ENCODE data around the gene EVI5. TPM values are rescaled to one million over a fixed set of nuclear protein-coding genes. Genes with fewer than 3 reads are reported as not detected.

Gene EVI5
- total RNA-seq: 37.8 to 40.0 TPM (median 39.2 TPM) in 3 replicates

DNA sequence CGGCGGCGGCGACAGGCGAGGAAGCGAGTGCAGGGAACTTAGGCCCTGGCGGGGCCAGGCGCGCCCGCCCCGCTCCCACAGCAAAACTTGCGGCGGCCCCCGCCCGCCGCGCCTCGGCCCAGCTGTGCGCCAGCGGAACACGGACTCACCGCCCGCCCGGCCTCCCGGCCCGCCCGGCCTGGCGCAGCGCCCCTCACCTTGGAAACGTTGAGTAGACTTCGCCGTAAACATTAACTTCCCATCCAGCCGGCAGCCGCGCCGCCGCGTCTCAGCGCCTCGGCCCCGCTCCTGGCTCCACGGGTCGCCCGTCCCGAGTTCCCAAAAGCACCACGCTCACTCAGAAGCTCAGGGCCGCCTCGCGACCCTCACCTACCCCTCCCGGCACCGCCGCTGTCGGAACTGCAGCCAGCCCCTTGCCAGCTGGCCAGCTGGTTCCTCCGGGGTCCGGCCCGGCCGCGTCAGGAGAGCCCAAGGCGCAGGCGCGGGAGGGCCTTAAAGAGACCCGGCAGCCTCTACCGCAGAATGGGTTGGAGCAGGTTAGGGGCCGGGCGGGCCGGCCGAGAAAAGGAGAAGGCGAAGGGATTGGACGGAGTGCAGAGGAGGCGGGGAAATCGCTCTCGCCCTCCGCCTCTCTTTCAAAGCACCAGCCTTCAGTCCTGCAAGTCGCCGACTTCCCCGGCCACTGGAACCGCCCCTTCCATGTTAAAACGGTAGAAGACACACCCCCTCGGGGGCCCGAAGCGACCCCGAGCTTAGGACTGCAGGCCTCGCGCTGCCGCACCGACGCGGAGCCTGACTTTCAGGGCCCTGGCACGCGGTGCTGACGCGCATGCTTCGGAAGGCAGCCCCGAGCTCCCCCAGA lies at the start of gene EVI5:
Gene EVI5, minus strand, starts transcription at position 470 of the 862 bp plus-strand sequence. CDS start 48,562 bp downstream, outside the sequence.
- H3K4me1 Mint-ChIP-seq: peaks cover 20% of the 10 kb centered on the region
- TF ChIP-seq, protein P1, sequence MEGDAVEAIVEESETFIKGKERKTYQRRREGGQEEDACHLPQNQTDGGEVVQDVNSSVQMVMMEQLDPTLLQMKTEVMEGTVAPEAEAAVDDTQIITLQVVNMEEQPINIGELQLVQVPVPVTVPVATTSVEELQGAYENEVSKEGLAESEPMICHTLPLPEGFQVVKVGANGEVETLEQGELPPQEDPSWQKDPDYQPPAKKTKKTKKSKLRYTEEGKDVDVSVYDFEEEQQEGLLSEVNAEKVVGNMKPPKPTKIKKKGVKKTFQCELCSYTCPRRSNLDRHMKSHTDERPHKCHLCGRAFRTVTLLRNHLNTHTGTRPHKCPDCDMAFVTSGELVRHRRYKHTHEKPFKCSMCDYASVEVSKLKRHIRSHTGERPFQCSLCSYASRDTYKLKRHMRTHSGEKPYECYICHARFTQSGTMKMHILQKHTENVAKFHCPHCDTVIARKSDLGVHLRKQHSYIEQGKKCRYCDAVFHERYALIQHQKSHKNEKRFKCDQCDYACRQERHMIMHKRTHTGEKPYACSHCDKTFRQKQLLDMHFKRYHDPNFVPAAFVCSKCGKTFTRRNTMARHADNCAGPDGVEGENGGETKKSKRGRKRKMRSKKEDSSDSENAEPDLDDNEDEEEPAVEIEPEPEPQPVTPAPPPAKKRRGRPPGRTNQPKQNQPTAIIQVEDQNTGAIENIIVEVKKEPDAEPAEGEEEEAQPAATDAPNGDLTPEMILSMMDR (IDR thresholded peaks at IDR 0.05; ENCODE audit: unreplicated experiment): no peak
- no peaks in the 10 kb centered on the region for H3K27me3 Mint-ChIP-seq (ENCODE audit: low read depth)
- peak within 1 kb of the TSS; percentile 80 for H3K4me3 Mint-ChIP-seq
- peak within 1 kb of the TSS; percentile 97 for H3K27ac Mint-ChIP-seq
- DNase-seq (ENCODE audit: low spot score in 2 of 2, unreplicated experiment in 2 of 2): peak; percentile 85 to 91
- no peaks in the 10 kb centered on the region for H3K9me3 Mint-ChIP-seq
- H3K36me3 Mint-ChIP-seq: peaks cover 2% of the 10 kb centered on the region

DNA sequence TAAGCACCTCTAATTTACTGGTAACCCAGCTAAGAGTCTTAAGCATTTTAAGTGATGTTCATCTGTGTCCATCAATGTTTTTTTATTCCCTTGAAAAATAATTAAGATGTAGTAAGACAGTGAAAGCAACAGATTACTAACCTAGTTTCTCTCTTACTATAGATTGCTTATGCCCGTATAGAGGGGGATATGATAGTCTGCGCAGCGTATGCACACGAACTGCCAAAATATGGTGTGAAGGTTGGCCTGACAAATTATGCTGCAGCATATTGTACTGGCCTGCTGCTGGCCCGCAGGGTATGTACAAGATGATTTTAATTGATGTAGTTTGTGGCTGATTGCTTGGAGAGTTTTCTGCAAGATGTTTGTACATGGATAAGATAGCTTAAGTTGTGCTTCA lies 49.7 kb upstream of the EVI5 start:
- Mint-ChIP-seq H3K36me3 (peaks cover 25% of the 10 kb centered on the region), H3K9me3 (no peaks in the 10 kb centered on the region), H3K4me1 (peaks cover 59% of the 10 kb centered on the region), H3K27me3 (ENCODE audit: low read depth) (no peaks in the 10 kb centered on the region), H3K27ac (peak overlapping the region; percentile 57), H3K4me3 (peak overlapping the region; percentile 98)
- TF ChIP-seq, protein P1 (IDR thresholded peaks at IDR 0.05; ENCODE audit: unreplicated experiment): no peak
- DNase-seq (ENCODE audit: low spot score in 2 of 2, unreplicated experiment in 2 of 2): no peak

- H3K4me3 Mint-ChIP-seq: peak overlapping the region; percentile 98
- peak overlapping the region; percentile 98 for H3K27ac Mint-ChIP-seq
- TF ChIP-seq, protein P1 (IDR thresholded peaks at IDR 0.05; ENCODE audit: unreplicated experiment): no peak
- no peaks in the 10 kb centered on the region for H3K27me3 Mint-ChIP-seq (ENCODE audit: low read depth)
- H3K4me1 Mint-ChIP-seq: peaks cover 55% of the 10 kb centered on the region
- peaks cover 25% of the 10 kb centered on the region for H3K36me3 Mint-ChIP-seq
- H3K9me3 Mint-ChIP-seq: no peaks in the 10 kb centered on the region
- DNase-seq (ENCODE audit: low spot score in 2 of 2, unreplicated experiment in 2 of 2): no peak
These were observed 48.9 kb upstream of the EVI5 start for GRCh38 chr1:92833840-92834239.

DNA sequence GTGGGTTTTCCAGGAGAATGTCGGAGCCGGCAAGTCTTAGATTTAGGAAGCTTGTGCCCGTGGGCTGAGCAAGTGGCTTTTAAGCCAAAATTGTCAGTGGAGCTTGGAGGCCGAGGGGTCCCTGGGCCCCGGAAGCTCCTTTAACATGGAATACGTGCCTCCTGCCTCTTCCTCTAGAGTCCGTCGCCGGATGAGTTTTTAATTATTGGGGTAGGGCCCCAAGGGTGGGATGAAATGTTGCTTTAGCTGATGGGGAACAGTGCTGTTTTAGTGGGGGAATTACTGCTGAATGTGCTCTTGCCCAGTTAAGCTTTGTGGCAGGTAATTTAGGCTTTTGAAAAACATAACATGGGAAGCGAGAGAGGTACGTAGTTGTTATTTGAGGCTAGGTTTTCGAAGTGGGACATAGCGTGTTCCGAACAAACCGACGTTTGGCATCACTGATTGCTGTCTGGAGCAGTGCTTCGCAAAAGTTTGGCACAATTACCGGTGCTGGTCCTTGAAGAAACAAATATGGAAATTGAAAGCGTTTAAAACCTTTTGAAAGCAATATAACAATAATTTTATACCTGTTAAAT lies 47.7 kb upstream of the EVI5 start:
- Mint-ChIP-seq H3K27ac (peak overlapping the region; percentile 98), H3K9me3 (no peaks in the 10 kb centered on the region), H3K27me3 (ENCODE audit: low read depth) (no peaks in the 10 kb centered on the region), H3K4me3 (peak overlapping the region; percentile 98), H3K36me3 (peaks cover 15% of the 10 kb centered on the region), H3K4me1 (peaks cover 47% of the 10 kb centered on the region)
- TF ChIP-seq, protein P1 (IDR thresholded peaks at IDR 0.05; ENCODE audit: unreplicated experiment): no peak
- no peak for DNase-seq (ENCODE audit: low spot score in 2 of 2, unreplicated experiment in 2 of 2)

DNA sequence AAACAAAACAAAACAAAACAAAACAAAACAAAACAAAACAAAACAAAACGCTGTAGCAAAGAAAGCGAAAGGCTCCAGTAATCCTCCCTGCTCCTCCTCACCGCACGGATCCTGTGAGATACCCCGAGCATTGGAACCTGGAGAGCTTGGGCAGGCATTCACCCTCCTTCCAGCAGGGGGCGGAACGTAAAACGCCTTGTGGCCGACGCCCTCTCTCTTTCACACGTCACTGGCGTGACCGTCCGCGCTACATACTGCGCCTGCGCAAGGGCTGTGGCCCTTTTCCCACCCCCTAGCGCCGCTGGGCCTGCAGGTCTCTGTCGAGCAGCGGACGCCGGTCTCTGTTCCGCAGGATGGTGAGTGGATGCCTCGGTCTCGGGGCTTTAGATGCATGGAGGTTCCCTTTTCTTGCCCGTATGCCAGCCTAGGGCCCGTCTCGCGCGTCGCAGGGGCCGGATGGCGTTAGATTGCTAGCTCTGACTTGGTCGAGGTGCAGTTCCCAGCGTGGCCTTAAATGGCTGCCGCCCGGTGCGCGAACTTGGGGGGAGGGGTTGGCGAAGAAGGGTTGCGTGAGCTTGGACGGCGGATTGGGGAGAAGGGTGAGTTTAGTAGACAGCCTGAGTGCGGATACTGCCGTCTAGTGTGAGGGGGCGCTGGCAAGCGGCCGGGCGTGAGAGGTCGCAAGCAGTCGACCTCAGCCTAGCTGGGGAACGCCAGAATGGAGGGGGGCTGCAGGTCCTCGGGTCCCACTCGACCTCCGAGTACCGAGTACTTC lies 47.0 kb upstream of the EVI5 start, which contains the start of gene RPL5:
Gene RPL5, plus strand, starts transcription at position 279 of the 775 bp plus-strand sequence. Its CDS starts 75 bp downstream, at position 354.
- TF ChIP-seq, protein P1 (IDR thresholded peaks at IDR 0.05; ENCODE audit: unreplicated experiment): peak; percentile 95
- peaks cover 41% of the 10 kb centered on the region for H3K4me1 Mint-ChIP-seq
- H3K4me3 Mint-ChIP-seq: peak within 1 kb of the TSS; percentile 98
- H3K27ac Mint-ChIP-seq: peak within 1 kb of the TSS; percentile 98
- no peaks in the 10 kb centered on the region for H3K9me3 Mint-ChIP-seq
- H3K36me3 Mint-ChIP-seq: peaks cover 13% of the 10 kb centered on the region
- H3K27me3 Mint-ChIP-seq (ENCODE audit: low read depth): no peaks in the 10 kb centered on the region
- DNase-seq (ENCODE audit: low spot score in 2 of 2, unreplicated experiment in 2 of 2): peak; percentile 92 to 98
